Testis (tissue), 2 donors: ENCODE results near the gene KCNF1.

Experiments
- CTCF ChIP-seq, 3 experiments: fragments of 450-650 bp in 2 of 3; fragments of 200-600 bp in 1 of 3; sonication (generic) in 1 of 3; IDR thresholded peaks; one replicate each; pipeline ENCODE4 v1.5.1; 2016 to 2019; ENCODE audit warnings: antibody characterized with exemption in 3 of 3, mild to moderate bottlenecking in 2 of 3, moderate library complexity in 1 of 3
- POLR2A ChIP-seq: fragments of 450-650 bp; IDR thresholded peaks from one replicate; pipeline ENCODE4 v1.6.1; 2017; ENCODE audit warnings: antibody characterized with exemption, mild to moderate bottlenecking, moderate library complexity

- TF ChIP-seq POLR2A (no peak), CTCF (IDR thresholded peaks at IDR 0.05) (no peak)
These were observed 26.5 kb upstream of the KCNF1 start for GRCh38 chr2:10885094-10885860.
